Prostate gland (tissue), 2 donors: ENCODE data around the gene SYT7. TPM values are rescaled to one million over a fixed set of nuclear protein-coding genes. Genes with fewer than 3 reads are reported as not detected.

Experiments used
- DNase-seq: peaks from one replicate; pipeline ENCODE4 v3.0.0-alpha.2; 2019; ENCODE audit warnings: low spot score
- H3K27ac ChIP-seq, 2 donors: fragments of 200-600 bp; sonication (generic); 2 replicates each; pipeline ENCODE4 v1.5.1; 2017 to 2019
- H3K27me3 ChIP-seq: fragments of 200-600 bp; sonication (generic); replicated peaks from 2 replicates; pipeline ENCODE4 v1.5.1; 2019; ENCODE audit not compliant: insufficient read depth
- H3K36me3 ChIP-seq, 2 donors: fragments of 200-600 bp; sonication (generic); 1 replicate in 1 of 2; 2 replicates in 1 of 2; pipeline versions ENCODE4 v1.5.1 to v1.8.1; 2017 to 2019
- H3K4me1 ChIP-seq: fragments of 200-600 bp; sonication (generic); replicated peaks from 2 replicates; pipeline ENCODE4 v1.5.1; 2019
- H3K4me3 ChIP-seq, 2 donors: fragments of 200-600 bp; sonication (generic); 2 replicates each; pipeline ENCODE4 v1.5.1; 2017 to 2019
- H3K9me3 ChIP-seq: fragments of 200-600 bp; sonication (generic); 2 replicates; pipeline ENCODE4 v1.5.1; 2017
- POLR2A ChIP-seq: fragments of 450-650 bp; IDR thresholded peaks from one replicate; pipeline ENCODE4 v1.6.1; 2016; ENCODE audit warnings: antibody characterized with exemption, mild to moderate bottlenecking
- POLR2AphosphoS5 ChIP-seq: sonication (generic); formaldehyde crosslinking; IDR thresholded peaks from one replicate; pipeline ENCODE4 v1.6.1; 2017; ENCODE audit warnings: antibody characterized with exemption
- WGBS: methylation state at CpG from one replicate; pipeline ENCODE4 v1.1.5; 2018; 5-methylcytosine and 5-hydroxymethylcytosine counted together
- intact Hi-C: fragments of 100-400 bp; cut with DNase I; formaldehyde crosslinking; loops from one replicate; pipeline ENCODE4 v1.14.2; 2022
- total RNA-seq, 2 donors: library from RNA; depleted of rRNA; stranded (reverse); fragments of >200 nt; gene quantifications; one replicate each; pipeline ENCODE4 v1.1.0, GENCODE V29; 2016
- TF ChIP-seq, protein P1 (sequence below), 4 experiments: fragments of 200-600 bp in 2 of 4; fragments of 450-650 bp in 2 of 4; sonication (generic) in 2 of 4; IDR thresholded peaks; 1 replicate in 3 of 4; 2 replicates in 1 of 4; pipeline ENCODE4 v1.5.1; 2016 to 2019; ENCODE audit warnings: antibody characterized with exemption in 4 of 4, mild to moderate bottlenecking in 2 of 4, moderate library complexity in 2 of 4

The SYT7 gene
- total RNA-seq, 2 donors from 2014 or later, result 114 to 199 TPM

DNA sequence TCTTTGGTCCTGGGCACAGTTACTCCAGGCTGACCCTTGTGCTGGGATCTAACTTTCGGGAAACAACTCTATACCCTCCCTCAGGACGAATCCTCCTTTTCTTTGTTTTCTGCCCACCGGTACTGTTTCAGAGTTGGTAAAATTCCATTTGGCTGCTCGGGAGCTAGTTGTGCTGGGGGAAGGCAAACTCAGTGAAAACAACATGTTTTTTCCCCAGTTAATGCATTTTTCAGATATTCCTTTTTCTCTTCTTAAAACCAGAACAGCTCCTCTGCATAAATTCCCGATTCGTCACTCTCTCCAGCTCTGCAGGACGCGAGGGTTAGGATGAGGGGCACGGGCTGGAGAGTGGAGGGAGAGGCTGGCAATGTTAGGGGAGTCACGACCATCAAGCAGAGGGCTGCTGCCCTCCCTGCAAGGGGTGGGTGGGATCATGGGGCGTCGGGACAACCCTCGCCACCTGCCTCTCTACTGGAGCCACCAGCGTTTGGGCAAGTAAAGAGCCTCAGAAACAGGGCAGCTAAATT, 41.0 kb downstream of the SYT7 start:
- Histone ChIP-seq H3K27ac (peak overlapping the region; percentile 81 to 88), H3K4me3 (no peak overlapping the region), H3K27me3 (no peaks in the 10 kb centered on the region), H3K36me3 (no peaks in the 10 kb centered on the region), H3K9me3 (no peaks in the 10 kb centered on the region), H3K4me1 (peaks cover 41% of the 10 kb centered on the region)
- DNase-seq, result no peak
- TF ChIP-seq, protein P1, sequence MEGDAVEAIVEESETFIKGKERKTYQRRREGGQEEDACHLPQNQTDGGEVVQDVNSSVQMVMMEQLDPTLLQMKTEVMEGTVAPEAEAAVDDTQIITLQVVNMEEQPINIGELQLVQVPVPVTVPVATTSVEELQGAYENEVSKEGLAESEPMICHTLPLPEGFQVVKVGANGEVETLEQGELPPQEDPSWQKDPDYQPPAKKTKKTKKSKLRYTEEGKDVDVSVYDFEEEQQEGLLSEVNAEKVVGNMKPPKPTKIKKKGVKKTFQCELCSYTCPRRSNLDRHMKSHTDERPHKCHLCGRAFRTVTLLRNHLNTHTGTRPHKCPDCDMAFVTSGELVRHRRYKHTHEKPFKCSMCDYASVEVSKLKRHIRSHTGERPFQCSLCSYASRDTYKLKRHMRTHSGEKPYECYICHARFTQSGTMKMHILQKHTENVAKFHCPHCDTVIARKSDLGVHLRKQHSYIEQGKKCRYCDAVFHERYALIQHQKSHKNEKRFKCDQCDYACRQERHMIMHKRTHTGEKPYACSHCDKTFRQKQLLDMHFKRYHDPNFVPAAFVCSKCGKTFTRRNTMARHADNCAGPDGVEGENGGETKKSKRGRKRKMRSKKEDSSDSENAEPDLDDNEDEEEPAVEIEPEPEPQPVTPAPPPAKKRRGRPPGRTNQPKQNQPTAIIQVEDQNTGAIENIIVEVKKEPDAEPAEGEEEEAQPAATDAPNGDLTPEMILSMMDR (IDR thresholded peaks at IDR 0.05), result no peak
- no peak for TF ChIP-seq POLR2AphosphoS5
- TF ChIP-seq POLR2A, result no peak
- intact Hi-C loops, result no loop called here
- 70% methylated on average over 14 of the region's 14 CpGs for WGBS

DNA sequence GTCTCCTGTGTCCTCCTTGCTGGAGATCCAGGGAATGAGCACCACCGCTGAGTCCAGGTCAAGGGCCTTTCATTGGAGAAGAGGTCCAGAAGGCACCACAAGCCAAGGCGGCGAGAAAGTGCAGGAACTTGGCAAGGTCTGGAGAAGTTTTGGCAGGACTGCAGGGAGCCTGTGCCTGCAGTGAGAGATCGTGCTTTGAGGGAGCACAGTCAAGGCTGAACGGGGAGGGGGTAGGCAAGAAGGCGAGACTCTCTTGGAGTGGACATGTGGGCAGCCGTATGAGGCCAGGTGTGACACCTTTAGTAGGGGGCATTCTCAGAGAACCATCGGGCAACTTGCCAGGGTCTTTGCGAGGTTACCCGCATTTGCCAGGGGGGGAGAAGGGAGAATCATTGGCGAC, 41.9 kb downstream of the SYT7 start:
- H3K27ac ChIP-seq, result peak overlapping the region; percentile 81 to 88
- no peak for DNase-seq
- intact Hi-C loops, result no loop called here

DNA sequence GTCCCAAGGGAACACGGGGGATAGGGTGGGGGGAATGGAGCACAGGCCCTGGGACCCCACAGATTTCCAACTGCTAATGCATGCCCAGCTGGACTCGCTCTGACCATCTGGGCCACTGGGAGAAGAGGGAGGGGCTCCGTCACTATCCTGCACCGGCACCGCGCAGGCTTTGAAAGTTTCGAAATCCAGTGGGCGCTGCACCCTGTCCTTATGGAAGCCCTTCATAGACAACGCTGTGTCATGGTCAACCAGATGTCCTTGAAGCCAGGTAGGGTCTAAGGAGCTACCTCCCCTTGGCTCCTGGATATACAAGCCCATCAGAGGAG, 42.3 kb downstream of the SYT7 start:
- H3K36me3 ChIP-seq, result no peaks in the 10 kb centered on the region
- no peak overlapping the region for H3K4me3 ChIP-seq
- no peak for DNase-seq
- intact Hi-C loops, result no loop called here
- H3K4me1 ChIP-seq, result peaks cover 40% of the 10 kb centered on the region
- H3K27me3 ChIP-seq, result no peaks in the 10 kb centered on the region
- no peak for TF ChIP-seq POLR2A
- TF ChIP-seq, protein P1 (IDR thresholded peaks at IDR 0.05), result no peak
- TF ChIP-seq POLR2AphosphoS5, result no peak
- 88% methylated on average over 9 of the region's 9 CpGs for WGBS
- H3K27ac ChIP-seq, result peak overlapping the region; percentile 81 to 88
- H3K9me3 ChIP-seq, result no peaks in the 10 kb centered on the region

More for the DNA sequence above, 41.9 kb downstream of the SYT7 start:
- WGBS, result 57% methylated on average over 11 of the region's 11 CpGs
- Histone ChIP-seq H3K4me3 (no peak overlapping the region), H3K9me3 (no peaks in the 10 kb centered on the region), H3K27me3 (no peaks in the 10 kb centered on the region), H3K4me1 (peaks cover 40% of the 10 kb centered on the region), H3K36me3 (no peaks in the 10 kb centered on the region)
- TF ChIP-seq POLR2A, result no peak
- TF ChIP-seq, protein P1 (IDR thresholded peaks at IDR 0.05), result no peak
- TF ChIP-seq POLR2AphosphoS5, result no peak

DNA sequence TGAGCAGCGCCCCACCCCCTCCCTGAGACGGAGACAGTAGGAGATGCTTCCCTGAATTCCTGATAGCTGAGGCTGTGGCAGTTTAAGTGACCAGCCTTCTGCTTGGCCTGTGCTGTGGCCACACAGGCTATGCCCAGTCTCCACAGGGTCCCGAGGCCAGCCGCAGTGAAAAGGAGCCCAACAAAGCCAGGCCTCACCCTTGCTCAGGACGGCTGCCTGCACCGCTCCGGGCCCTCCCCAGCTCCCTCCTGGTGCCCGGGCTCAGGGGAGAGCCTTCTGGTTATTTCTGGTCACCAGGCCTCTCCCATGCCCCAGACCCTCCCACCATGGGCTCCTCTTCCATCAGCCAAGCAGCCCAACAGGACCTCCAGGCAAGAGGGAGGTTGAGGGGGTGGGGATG, 43.5 kb downstream of the SYT7 start:
- H3K36me3 ChIP-seq, result no peaks in the 10 kb centered on the region
- TF ChIP-seq POLR2A (no peak), POLR2AphosphoS5 (no peak)
- TF ChIP-seq, protein P1 (IDR thresholded peaks at IDR 0.05), result no peak
- DNase-seq, result no peak
- peaks cover 42% of the 10 kb centered on the region for H3K4me1 ChIP-seq
- H3K27ac ChIP-seq, result peak overlapping the region; percentile 81 to 88
- intact Hi-C loops, result no loop called here
- WGBS, result 97% methylated on average over 8 of the region's 8 CpGs
- no peaks in the 10 kb centered on the region for H3K9me3 ChIP-seq
- no peaks in the 10 kb centered on the region for H3K27me3 ChIP-seq
- no peak overlapping the region for H3K4me3 ChIP-seq

DNA sequence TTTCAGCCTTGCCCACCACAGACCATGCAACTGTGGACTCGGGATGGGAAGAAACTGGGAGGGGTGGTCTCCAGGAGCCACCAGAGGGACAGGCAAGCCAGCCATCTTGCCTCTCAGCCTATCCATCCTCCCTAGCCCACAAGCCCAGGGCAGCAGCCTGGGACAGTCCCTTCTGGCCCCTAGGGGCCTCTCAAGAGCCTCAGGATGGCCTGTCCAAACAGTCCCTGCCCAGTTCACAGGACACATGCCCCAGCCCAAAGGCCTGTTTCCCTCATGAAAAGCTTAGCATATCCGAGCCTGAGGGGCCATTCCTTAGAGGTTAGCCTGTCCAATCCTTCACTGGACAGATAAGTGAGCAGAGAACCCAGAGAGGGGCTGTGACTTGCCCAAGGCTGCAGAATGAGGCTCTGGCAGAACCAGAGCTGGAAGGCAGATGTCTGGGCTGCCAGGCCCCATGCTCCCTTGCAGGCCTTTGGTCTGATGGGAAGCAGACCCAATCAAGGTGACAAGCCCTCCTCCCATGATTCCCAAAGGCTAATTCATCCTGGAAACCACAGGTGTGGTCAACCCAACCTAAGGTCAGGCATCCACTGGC, 44.1 kb downstream of the SYT7 start:
- peaks cover 39% of the 10 kb centered on the region for H3K4me1 ChIP-seq
- 100% methylated on average over 2 of the region's 2 CpGs for WGBS
- TF ChIP-seq, protein P1 (IDR thresholded peaks at IDR 0.05), result no peak
- TF ChIP-seq POLR2AphosphoS5 (no peak), POLR2A (no peak)

More for the DNA sequence above, 44.1 kb downstream of the SYT7 start:
- no peaks in the 10 kb centered on the region for H3K36me3 ChIP-seq
- intact Hi-C loops, result no loop called here
- no peaks in the 10 kb centered on the region for H3K27me3 ChIP-seq
- peak overlapping the region; percentile 81 to 88 for H3K27ac ChIP-seq
- no peak overlapping the region for H3K4me3 ChIP-seq
- no peaks in the 10 kb centered on the region for H3K9me3 ChIP-seq
- DNase-seq, result no peak
